GM19043 (cell line): ENCODE results near the gene FCER2.

Experiments
- ATAC-seq: cut with Tn5 transposase; IDR thresholded peaks from one replicate; pipeline ENCODE4 v1.9.1; 2021; ENCODE audit warnings: low read depth; ENCODE audit not compliant: unreplicated experiment

The FCER2 gene

GRCh38 chr19:7679771-7680605 is 21.9 kb downstream of the FCER2 start:
- ATAC-seq: no peak

GRCh38 chr19:7678971-7679751 is 22.8 kb downstream of the FCER2 start:
- ATAC-seq: no peak

GRCh38 chr19:7677669-7678311 is 24.1 kb downstream of the FCER2 start:
- ATAC-seq: no peak

- no peak for ATAC-seq
Observed at GRCh38 chr19:7676854-7677253, 25.1 kb downstream of the FCER2 start, which contains the start of gene MCEMP1. MCEMP1 (plus strand) TSS chr19:7677090; CDS start chr19:7677121, 31 bp downstream.

- ATAC-seq: no peak
Observed at GRCh38 chr19:7676376-7676775, 25.6 kb downstream of the FCER2 start.

- no peak for ATAC-seq
Observed at GRCh38 chr19:7674010-7675005, 27.6 kb downstream of the FCER2 start.

- ATAC-seq: no peak
Observed at GRCh38 chr19:7672522-7672921, 29.4 kb downstream of the FCER2 start.

GRCh38 chr19:7670790-7671189 is 31.1 kb downstream of the FCER2 start:
- ATAC-seq: no peak

GRCh38 chr19:7670150-7670783 is 31.7 kb downstream of the FCER2 start:
- ATAC-seq: no peak

- no peak for ATAC-seq
Observed at GRCh38 chr19:7669641-7670040, 32.3 kb downstream of the FCER2 start.

- ATAC-seq: no peak
Observed at GRCh38 chr19:7668842-7669241, 33.1 kb downstream of the FCER2 start, which contains the start of gene RETN. RETN (plus strand) TSS chr19:7669049; CDS start chr19:7669327, 278 bp downstream.

- no peak for ATAC-seq
Observed at GRCh38 chr19:7665076-7665475, 36.9 kb downstream of the FCER2 start.

GRCh38 chr19:7663706-7664105 is 38.2 kb downstream of the FCER2 start:
- no peak for ATAC-seq

GRCh38 chr19:7662657-7663056 is 39.3 kb downstream of the FCER2 start:
- ATAC-seq: no peak

GRCh38 chr19:7661744-7662538 is 40.0 kb downstream of the FCER2 start:
- no peak for ATAC-seq

GRCh38 chr19:7658219-7658686 is 43.7 kb downstream of the FCER2 start:
- ATAC-seq: no peak

GRCh38 chr19:7657131-7657751 is 44.7 kb downstream of the FCER2 start:
- no peak for ATAC-seq

- ATAC-seq: no peak
Observed at GRCh38 chr19:7655581-7655980, 46.4 kb downstream of the FCER2 start.
